Measurements from ENCODE around the gene ADGRA1. TPM values are rescaled to one million over a fixed set of nuclear protein-coding genes. Genes with fewer than 3 reads are reported as not detected.

ADGRA1 gene
- total and polyA plus RNA-seq, 10 of the 15 experiments (the other 5 are each of a cell fraction or from before 2014, with no cell fraction given): not detected

GRCh38 chr10:133139551-133140065, 51.9 kb downstream of the ADGRA1 start:
- no peaks in the 10 kb centered on the region for H3K9me3 ChIP-seq (replicated peaks; ENCODE audit: control insufficient read depth, insufficient read depth, low read length)
- ChIA-PET SMC1A (ENCODE audit: uncharacterized antibody, unreplicated experiment) (no interaction called here), CTCF (no interaction called here), POLR2A (no interaction called here), RAD21 (ENCODE audit: unreplicated experiment) (no interaction called here)
- H3K4me2 ChIP-seq (ENCODE audit: control insufficient read depth, insufficient read depth): no peak overlapping the region
- no peak overlapping the region for H3K9ac ChIP-seq (ENCODE audit: control insufficient read depth, insufficient read depth, low read length)
- no peaks in the 10 kb centered on the region for H3K79me2 ChIP-seq (ENCODE audit: control insufficient read depth, insufficient read depth, low read length)
- FAIRE-seq (no peak), ATAC-seq (no peak), DNase-seq (ENCODE audit: low read depth, low spot score) (no peak)
- TF ChIP-seq EP300 (IDR thresholded peaks at IDR 0.05; ENCODE audit: borderline replicate concordance in 1 of 2, control insufficient read depth in 1 of 2, low read depth in 2 of 2, low read length in 2 of 2) (no peak), CBFB (IDR thresholded peaks at IDR 0.05; ENCODE audit: low read depth) (no peak), BHLHE40 (IDR thresholded peaks at IDR 0.05; ENCODE audit: borderline replicate concordance in 1 of 2, low read depth in 2 of 2, low read length in 1 of 2) (no peak), MTA3 (IDR thresholded peaks at IDR 0.05; ENCODE audit: borderline replicate concordance, low read length) (no peak), KLF5 (IDR thresholded peaks at IDR 0.05; ENCODE audit: partially characterized antibody) (no peak), IRF3 (IDR thresholded peaks at IDR 0.05) (no peak), CEBPZ (IDR thresholded peaks at IDR 0.05; ENCODE audit: low read depth, low read length) (no peak), NBN (IDR thresholded peaks at IDR 0.05) (no peak), SRF (IDR thresholded peaks at IDR 0.05; ENCODE audit: low read depth in 2 of 2, low read length in 2 of 2) (no peak)
- intact Hi-C loops (cut with micrococcal nuclease; ENCODE audit: unreplicated experiment) (no loop called here), in situ Hi-C loops (cut with MboI) (loop anchor here (5.0 kb wide), 1 partner anchor 168 kb away; the partner anchor contains the start of genes TUBGCP2 and ZNF511)
- no peak overlapping the region for H3K4me3 ChIP-seq
- H3K27ac ChIP-seq (ENCODE audit: control insufficient read depth, insufficient read depth): no peak overlapping the region
- no peaks in the 10 kb centered on the region for H4K20me1 ChIP-seq (ENCODE audit: control insufficient read depth, insufficient read depth)
- no peaks in the 10 kb centered on the region for H3K27me3 ChIP-seq (replicated peaks in 1 of 2; ENCODE audit: control insufficient read depth in 2 of 2, insufficient read depth in 2 of 2, low read length in 1 of 2)
- 63% methylated on average over 14 of the region's 17 CpGs for WGBS (ENCODE audit: insufficient coverage, insufficient replicate concordance, low lambda C conversion rate, missing lambda C conversion rate)
- no TSS peak for BruUV-seq (replicated peaks)
- no peaks in the 10 kb centered on the region for H3K4me1 ChIP-seq (ENCODE audit: control insufficient read depth, insufficient read depth, low read length)
- no peaks in the 10 kb centered on the region for H3K36me3 ChIP-seq (ENCODE audit: control insufficient read depth in 2 of 2, insufficient read depth in 2 of 2, low read length in 1 of 2)
- H2AFZ ChIP-seq (ENCODE audit: control insufficient read depth, low read depth, low read length): no peak overlapping the region
